GM10847 (cell line): ENCODE measurements around the gene FOXC1.

Experiments used
- POLR2A ChIP-seq: IDR thresholded peaks from 2 replicates; pipeline ENCODE4 v1.6.1; 2011; ENCODE audit not compliant: insufficient read length; ENCODE audit errors: extremely low read depth

Gene FOXC1

DNA sequence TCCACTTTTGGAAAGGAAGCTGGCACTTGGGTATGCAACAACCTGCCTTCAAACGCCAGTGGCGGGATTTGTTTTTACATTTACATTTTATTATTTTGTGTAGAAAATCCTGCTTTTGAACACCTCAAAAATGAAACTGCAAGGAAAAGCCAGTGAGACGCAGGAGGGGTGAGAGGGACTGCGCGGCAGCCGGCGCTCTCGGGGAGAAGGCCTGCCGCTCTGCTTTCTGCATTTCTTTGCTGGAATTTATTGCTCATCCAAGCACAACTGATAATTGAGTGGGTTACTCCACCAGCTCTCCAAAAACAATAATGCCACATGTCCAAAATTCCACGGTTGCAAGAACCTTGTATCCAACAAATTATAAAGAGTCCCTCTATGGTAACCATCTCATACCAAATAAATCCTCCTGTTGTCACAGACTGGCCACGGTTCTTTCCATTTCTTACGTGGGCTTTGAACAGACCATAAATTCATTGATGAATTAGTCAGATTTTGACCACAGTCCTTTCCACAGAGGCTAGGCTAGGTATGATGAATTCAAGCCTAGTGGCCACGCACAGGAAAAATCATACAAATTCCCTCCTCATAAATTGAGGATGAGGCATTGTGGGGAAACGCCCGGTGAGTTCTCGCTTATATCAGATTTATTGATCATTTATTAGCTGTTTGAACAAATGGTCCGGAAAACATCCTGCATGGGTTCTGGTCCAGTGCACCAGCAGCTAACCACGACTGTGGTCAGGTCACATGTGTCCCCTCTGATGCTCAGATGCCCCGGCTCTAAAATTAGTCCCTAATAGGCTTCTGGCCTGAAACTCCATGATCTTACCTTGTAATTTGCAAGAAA lies 31.6 kb upstream of the FOXC1 start:
- TF ChIP-seq POLR2A = no peak

DNA sequence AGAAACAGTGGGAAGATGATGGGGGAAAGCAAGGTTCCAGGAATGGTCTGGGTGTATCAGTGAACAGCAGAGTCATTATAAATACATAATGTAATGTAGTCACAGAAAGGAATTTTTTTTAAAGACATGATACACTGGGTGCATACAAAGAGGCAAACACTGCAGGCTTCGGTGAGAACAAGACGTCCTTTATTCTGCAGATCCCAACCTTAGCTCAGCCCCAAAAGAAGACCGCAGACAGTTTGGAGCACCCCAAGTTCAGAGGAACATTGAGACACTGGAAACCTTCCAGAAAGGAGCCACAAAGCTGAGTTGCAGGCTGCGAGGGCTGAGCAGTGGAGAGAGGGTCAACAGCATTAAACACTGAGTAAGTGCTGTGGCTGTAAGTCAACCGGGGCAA lies 30.6 kb upstream of the FOXC1 start:
- TF ChIP-seq POLR2A = no peak

DNA sequence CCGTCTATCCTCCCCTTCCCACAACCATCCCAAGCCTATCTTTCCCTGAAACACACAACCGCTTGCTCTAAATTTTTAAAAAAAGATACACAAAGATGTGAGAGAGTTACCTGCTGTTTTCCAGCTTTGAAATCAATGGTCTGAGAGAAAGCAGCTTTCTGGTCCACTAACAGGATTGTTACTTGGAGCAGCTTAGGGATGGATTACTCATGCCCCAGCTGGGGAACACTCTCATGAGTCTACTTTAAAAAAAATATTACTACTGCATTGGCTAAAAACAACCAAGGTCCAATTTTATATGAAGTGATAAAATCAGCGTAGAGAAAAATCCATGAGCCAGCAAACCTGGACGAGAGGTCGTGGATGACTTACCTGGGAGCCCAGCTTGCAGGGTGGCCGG lies 29.6 kb upstream of the FOXC1 start:
- TF ChIP-seq POLR2A = no peak

DNA sequence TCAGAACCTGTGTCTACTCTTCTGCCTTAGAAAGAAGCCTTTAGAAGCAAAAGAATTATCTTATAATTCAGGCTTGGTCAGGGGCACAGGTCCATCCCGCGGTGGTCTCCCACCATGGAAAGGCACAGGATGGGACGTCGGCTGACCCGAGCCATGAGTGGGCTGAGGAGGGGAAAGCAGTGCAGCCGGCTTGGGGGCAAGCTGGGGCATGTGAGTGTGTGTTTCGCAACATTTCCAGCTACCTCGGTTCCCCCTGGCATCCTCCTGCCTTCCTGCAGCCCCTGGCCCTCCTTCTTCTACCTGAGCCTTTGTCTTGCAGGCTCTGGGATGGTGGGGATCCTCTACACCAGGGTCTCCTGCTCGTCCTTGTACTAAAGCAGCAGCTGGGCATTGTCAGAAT lies 29.1 kb upstream of the FOXC1 start:
- TF ChIP-seq POLR2A = no peak

DNA sequence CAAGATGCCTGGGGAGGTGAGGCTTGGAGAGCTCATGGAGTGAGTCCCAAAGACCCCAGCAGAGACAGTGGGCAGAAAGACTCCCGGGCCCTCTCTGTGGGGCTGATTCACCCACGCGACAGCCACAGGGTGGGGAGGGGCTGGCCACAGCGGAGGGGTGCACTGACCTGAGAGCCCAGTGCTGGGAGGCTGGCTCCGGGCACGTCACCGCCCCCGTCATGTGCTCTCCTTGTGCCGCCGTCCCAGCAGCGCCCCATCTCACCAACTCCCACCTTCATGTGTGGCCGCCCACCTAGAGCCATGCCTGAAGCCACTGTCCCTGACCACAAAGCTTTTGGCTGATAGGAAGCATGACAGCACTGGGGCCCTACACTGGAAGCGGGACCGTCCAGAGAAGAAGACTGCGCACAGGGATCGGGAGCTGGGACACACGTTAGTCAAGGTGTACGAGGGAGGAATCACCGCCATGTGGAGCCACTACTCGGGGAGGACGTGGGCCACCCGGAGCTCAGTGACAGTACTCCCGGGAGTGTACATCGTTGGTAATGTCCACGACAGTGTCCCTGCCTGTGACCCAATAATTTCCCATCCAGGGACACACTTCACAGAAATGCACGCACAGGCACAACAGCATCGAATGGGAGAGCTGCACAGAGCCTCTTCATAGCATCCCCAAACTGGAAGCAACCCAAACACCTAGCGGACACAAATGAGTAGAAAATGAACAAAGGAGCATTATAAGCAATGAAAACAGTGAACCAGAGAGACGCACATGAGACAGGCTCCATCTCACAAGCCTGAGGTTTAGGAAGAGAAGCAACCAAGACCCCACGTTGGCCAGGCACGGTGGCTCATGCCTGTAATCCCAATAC lies 28.4 kb upstream of the FOXC1 start:
- no peak for TF ChIP-seq POLR2A

DNA sequence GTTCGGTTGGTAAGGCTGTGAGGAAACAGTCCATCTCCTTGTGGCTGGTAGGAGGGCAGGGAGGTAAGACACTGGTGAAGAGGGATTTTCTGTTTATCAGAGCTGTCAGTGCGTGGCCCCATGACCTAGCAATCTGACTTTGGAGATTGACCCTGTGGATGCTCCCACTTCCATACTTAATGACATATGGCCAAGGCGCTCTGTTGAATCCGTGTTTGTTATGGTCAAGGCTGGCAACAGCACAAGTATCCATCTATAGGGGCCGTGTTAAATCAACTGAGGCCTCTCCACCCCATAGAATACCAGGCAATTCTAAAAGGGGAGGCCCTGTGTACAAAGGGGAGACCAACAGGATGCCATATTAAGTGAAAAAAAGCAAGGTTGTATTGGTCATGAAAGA lies 25.6 kb upstream of the FOXC1 start:
- TF ChIP-seq POLR2A = no peak

DNA sequence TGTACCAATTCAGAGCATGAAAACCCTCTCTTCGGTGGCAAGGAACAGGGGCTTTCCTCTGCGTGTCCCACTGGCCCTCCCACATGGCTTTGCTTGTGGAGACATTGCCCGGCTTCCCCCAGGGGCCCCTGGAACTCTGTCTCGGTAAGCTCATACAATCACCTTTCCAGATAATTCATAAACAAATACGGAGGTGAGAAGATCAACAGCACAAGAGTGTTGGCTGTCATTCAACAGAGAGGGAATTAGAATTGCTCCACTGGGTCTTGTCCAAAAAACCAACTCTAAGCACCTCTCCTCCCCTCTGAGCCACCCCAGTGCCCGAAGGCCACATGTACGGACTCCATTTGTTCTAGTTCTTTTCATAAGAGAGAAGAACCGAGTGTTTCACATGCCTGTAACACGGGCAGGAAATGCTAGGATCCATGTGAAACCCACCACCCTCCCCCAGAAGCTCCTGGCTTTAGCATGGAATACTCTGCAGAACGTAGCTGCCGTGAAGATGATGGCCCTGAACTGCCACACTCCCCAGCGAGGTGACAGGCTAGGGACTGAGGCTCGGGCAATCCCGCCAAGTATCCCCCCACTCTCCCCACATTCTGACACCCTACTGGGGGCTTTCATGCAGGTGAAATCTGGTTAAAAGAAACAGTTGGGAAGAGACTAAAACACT lies 24.6 kb upstream of the FOXC1 start:
- TF ChIP-seq POLR2A = no peak

DNA sequence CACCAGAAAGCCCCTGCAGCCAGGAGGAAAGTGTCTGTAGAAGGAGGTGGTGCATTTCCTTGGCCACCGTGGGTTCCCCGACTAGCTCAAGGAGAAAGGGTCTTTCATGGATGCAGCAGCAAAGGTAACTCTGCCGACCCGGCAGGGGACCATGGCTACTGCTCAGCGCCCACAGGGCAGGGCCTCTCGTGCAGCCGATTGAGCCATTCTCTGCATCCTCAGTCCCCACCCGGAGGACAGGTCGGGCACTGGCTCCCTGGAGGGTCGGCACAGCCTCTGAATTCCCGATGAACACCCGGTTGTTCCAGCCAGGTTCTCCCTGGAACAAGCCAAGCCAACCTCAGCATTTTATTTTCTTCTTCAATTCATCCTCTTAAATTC lies 24.1 kb upstream of the FOXC1 start:
- TF ChIP-seq POLR2A = no peak

DNA sequence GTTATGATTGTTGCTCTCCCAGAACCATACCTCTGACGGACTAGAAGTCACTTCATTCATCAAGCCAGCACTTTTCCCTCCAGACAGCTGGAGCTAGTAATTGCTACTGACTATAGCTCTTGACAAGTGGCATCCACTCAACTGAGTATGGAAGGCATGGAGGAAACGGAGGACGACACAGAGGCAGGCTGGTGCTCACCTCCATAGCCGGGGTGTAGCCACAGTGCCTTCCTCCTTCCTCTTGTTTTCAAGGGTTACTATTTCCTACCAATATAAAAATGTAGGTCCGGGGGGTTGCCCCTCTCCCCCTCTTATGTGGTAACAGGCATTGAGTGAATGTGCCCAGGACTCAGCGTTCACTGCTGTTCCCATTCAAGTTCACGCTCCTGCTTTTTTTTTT lies 23.5 kb upstream of the FOXC1 start:
- TF ChIP-seq POLR2A = no peak

DNA sequence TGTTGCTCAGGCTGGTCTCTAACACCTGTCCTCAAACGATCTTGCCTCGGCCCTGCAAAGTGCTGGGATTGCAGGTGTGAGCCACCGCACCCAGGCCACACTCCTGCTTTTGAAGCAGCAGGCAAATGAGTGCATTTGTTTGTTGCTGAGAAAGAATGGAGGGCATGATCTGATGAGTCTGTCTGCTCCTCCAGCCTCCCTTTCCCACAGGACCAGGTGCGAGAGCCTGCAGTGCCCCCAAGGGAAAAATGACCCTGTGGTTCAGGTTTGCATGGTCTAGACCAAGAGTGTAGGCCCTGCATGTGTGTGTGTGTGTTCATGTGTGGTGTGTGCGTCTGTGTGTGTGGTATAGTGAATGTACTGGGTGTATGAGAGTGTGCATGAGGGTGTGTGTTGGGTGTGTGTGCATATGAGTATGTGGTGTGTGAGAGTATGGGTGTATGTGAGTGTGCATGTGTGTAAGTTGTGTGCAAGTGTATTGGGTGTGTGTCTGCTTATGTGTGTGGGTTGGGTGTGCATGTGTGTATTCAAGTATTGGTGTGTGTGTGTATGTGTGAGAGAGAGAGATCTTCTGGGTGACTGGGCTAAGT lies 22.8 kb upstream of the FOXC1 start:
- TF ChIP-seq POLR2A = no peak

DNA sequence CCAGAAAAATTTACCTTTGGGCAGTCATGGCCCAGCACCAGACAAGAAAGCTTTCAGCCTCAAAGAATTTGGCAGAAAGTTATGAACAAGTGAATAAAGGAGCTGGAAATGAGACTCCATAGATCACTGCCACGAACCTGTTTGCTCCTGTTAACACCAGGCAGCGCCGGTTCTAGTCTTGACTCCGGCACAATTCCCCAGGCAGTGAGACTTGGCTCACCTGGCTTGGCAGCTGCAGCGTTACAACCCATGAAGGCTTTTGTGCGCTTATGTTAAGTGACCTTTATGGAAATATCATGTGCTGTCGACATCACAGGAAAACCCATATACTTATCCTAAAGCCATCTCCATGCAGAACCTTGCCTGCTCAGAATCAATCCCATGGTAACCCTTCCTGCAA lies 22.2 kb upstream of the FOXC1 start:
- TF ChIP-seq POLR2A = no peak

DNA sequence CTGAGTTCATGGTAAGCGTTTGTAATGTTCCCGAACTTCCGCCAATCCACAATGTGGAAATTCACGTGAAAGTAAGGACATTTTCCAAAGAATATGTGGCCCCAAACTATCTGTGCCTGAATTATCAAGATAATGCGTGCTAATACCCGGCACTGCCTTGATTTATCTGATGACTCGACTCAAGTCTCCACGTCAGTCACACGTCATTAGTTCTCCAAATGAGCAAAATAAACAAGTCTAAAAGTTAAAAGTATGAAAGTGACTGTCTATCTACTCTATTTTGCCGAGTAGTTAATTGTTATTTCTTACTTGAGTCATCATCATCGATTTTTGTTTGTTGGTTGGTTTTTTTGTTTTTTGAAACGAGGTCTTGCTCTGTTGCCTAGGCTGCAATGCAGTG lies 21.7 kb upstream of the FOXC1 start:
- TF ChIP-seq POLR2A = no peak

DNA sequence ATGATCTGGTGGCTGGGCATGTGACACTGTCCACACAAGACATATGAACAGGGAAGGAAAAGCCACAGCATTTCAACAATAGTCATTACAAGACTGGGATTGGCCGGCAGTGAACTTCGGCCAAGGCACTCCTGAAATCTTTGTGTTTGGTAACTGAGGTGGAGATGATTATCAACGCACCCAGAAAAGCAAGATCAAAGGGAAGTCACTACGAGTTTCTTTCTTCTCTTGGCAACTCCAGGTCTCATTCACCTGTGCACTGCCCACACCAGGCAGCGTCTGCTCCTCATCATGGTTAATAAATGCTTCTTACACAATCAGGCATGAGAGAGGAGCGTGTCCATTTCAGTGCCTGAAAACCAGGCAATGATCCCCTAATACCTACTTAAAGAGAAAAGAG lies 20.5 kb upstream of the FOXC1 start:
- no peak for TF ChIP-seq POLR2A

DNA sequence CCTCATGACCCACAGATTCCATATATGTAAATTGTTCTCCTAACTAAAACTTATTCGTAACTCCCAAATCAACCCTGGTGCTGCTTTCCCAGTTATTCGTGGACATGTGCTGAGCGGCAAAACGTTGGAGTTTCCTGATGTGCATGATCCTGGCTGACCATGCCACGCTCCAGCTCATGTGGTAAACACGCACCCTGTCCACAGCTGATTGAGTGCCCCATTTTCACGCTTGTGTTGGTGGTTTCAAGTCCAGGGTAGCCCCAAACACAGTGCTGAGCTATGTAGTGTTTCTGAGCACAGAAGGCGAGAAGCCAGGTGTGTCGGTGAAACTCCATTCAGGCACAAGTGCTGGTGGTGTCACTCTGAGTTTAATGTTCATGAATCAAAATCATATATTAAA lies 19.1 kb upstream of the FOXC1 start:
- no peak for TF ChIP-seq POLR2A

DNA sequence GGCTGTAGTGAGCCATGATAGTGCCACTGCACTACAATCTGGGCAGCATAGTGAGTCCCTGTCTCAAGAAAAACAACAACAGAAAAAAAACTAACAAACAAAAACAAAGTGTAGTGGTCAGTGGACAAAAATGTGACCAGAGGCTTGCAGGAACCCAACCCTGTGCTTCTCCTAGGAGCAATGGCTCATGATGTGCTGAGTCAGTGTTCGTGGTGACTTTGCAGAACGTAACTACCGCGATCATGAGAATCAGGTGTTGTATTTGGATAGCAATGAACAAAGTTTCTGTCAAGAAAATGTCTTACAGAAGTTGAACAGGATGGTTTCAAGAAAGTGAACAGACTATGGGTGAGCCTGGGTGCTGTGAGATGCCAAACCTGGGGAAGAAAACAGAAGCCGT lies 18.5 kb upstream of the FOXC1 start:
- TF ChIP-seq POLR2A = no peak
